Hematopoietic multipotent progenitor cell treated with erythropoietin and hydrocortisone succinate and interleukin-3 and kit ligand, for 8 days (in vitro differentiated cells): Measurements from ENCODE around the gene PHF21A.
A peak's percentile ranks its signal among the peaks of the same experiment; 100 is the strongest.
"Not testable (repeated sequence)": the region's sequence is repeated elsewhere in the genome, so short reads cannot be mapped to it uniquely, and the experiment has no call there.

Experiments used
- DNase-seq: peaks from one replicate; pipeline ENCODE4 v3.0.0-alpha.2; 2015

Gene PHF21A

DNA sequence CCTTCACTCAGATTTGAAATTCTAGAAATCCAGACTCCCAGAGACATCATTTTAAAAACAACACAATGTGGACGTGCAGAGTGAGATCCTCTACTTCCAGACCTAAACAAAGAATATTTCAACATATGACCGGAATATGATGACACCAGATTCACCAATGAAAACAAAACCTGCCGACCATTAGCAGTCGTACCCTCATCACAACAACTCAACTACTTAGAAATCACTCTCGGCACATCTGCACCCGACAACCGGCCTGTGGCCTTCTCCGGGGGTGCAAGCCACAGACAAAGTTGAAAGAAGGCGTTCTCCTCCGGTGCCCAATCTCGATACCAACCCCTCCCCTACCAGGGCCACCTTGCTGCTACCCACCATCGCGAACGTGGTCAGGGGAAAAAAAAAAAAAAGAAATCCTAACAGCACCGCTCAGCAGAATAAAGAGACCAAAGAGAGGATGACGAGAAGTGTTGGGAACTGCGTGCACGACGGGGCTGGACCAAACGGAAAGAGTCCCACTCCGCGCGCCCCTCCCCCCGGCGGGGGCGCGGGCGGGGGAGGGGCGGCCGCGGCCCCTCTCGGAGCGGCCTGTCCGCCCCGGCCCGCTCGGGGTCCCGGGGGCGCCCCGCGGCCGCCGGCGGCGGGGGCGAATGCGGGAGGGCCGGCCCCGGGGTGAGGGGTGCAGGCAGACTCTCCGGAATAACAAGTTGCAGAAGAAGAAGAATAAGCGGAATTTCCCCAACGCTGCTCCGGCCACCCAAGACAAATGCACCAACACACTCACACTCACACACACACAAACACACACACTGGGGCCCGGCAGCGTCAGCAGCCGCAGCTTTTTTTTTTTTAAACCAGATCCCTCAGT, 1.7 kb downstream of the PHF21A start:
- DNase-seq: peak; percentile 57

GRCh38 chr11:46118702-46119351, 2.4 kb downstream of the PHF21A start:
- DNase-seq: no peak

- peak; percentile 51 for DNase-seq
These were observed 3.4 kb downstream of the PHF21A start for GRCh38 chr11:46117842-46118241.

GRCh38 chr11:46116712-46117037, 4.6 kb downstream of the PHF21A start:
- not testable (repeated sequence) for DNase-seq

GRCh38 chr11:46116007-46116711, 5.1 kb downstream of the PHF21A start:
- no peak for DNase-seq

- no peak for DNase-seq
These were observed 6.3 kb downstream of the PHF21A start for GRCh38 chr11:46114961-46115360.

DNA sequence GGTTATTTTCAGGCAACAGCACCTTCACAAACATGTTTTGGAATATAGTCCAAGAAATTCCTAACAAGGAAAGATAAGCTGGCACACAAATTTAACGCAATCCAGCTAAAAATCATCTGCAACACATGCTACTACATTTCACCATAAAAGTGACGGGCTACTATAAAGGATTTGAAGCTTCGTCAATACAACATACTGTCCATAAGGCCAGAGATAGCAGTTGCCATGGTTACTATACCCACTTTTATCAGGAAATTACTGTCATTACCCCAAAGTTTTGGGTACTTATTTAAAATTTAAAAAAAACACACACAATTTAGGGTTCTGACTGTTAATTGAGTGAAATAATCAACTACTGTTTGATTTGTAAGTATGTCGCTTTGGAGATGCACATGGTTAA, 6.9 kb downstream of the PHF21A start:
- DNase-seq: peak; percentile 41

DNA sequence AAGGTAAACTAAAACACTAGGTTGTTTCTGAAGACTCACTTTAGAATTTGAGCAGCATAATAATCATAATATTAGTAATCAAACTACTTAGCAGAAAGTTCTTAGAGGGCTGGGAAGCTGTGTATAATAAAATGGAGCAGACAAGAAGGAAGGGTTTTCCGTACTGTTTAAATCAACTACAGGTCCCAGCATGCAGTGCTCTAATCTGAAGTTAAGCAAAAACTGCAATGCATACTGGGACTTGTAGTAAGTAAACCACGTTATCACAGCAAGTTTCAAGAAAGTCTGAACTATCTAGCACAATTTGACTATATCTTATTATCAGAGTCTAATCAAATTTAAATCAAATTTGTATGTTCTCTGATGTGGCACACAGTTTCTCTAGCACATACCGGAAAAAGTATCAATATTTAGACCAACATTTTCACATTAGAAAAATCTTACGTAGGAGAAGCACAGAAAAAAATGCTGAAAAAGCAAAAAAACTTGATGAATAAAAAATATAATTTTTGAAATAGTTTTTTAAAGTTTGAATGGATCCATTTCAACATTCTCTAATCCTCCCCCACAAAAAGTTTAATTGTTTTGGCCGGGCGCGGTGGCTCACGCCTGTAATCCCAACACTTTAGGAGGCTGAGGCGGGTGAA, 8.2 kb downstream of the PHF21A start:
- DNase-seq: peak; percentile 91

DNA sequence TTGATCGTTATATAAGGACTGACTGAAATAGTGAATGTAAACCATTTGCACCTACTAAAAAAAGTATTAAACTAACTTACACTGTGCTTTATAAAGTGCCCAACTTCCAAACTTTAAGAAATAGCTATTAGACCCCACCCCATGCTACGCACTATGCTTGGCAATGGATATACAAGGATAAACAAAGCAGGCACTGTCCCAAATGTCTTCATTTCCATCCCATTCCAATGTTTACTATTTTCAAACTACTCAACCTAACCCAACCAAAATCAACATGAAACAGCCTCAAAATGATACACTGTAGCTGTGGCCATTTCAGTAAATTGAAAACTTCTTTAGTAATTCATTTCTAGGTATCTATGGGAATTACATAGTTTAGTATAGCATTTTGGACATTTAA, 12.5 kb downstream of the PHF21A start:
- DNase-seq: no peak

GRCh38 chr11:46107780-46108179, 13.5 kb downstream of the PHF21A start:
- no peak for DNase-seq

DNA sequence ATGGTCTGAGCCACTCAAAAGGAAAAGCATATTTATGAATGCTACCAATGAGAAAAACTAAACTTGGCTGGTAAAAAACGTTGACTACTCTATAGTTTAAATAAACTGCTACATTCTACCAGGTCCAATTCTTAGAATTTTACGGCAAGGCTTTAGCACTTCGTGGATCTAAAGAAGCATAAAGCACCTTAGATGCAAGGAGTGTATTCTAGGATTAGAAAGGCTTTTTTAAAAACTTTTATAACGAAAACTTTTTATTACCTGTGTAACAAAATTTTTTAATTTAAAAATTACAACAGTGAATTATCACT, 13.9 kb downstream of the PHF21A start:
- no peak for DNase-seq

- peak; percentile 67 for DNase-seq
These were observed 14.5 kb downstream of the PHF21A start for GRCh38 chr11:46106530-46107407.

GRCh38 chr11:46105926-46106325, 15.3 kb downstream of the PHF21A start:
- DNase-seq: no peak

DNA sequence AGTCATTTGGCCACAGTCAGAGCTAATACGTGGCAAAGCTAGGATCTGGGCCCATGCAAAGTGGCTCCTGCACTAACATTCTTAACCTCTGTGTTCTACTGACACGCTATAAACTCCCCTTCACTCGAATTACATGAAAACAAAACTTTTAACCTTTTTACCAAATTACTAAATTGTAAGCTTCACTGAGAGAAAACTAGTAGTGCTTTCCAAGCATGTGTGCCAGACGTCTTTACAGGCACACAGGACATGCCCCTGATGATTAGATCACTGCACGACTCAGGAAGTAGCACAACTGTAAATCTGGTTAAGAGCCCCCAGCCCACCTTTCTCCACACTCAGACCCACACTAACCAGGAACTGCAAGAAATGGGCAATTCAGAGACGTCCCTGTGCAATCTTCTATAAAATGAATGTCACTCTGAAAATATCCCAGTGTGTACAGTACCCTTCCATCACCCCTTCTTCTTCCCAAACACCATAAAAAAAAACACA, 16.1 kb downstream of the PHF21A start:
- no peak for DNase-seq

- no peak for DNase-seq
These were observed 18.4 kb downstream of the PHF21A start for GRCh38 chr11:46102843-46103242.

DNA sequence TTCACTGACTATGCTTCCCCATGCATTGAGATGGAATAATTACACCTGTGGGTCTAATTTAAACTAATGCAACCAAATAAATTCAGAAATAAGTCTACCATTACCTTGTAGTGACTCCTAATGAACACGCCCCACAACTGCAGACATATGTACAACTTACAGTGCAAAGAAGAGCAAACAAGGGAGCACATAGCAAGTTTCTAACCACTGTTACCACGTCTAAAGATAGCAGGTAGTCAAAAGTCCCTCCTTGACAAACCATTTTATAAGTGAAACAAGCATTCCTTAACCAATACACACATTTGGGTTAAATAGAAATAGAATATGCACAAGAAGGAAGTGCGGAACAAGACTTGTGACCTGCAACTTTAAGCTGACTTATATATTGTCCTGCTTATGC, 20.6 kb downstream of the PHF21A start:
- no peak for DNase-seq

DNA sequence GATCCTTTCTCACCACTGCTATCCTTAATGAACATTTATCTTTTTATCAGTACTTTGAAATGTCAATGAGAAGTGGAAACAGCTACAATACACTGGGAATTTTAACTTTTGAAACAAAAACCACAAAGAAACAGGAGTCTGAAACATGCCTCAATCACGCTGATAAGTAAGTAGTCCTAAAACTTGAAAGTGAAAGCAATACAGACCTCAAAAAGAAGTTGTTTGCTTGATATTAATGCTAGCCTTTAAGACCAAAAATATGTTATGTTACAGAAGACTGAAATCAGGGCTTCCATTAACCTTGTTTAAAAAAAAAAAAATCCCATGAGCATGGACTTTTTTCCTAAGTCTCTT, 21.3 kb downstream of the PHF21A start:
- peak; percentile 38 for DNase-seq

GRCh38 chr11:46090375-46090774, 30.9 kb downstream of the PHF21A start:
- DNase-seq: no peak

GRCh38 chr11:46079662-46080061, 41.6 kb downstream of the PHF21A start:
- no peak for DNase-seq

DNA sequence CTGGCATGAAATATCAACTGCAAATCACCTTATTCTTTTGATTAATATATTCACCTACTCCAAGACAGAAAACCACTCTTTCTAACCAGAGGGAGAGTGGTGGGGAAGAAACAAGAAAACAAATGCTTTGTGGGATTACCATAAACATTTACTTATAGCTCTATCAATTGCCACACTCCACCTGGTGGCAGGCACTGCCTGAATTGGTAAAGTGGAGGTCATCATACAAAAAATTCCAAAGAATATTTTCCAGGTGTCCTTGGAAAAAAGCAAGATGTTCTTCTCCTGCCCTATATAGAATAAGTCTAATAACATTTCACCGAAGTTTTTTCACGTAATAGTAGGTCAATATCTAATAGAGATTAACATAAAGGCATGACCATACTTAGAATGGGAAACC, 45.3 kb downstream of the PHF21A start:
- no peak for DNase-seq

- peak; percentile 74 for DNase-seq
These were observed 46.1 kb downstream of the PHF21A start for GRCh38 chr11:46075168-46075567.

DNA sequence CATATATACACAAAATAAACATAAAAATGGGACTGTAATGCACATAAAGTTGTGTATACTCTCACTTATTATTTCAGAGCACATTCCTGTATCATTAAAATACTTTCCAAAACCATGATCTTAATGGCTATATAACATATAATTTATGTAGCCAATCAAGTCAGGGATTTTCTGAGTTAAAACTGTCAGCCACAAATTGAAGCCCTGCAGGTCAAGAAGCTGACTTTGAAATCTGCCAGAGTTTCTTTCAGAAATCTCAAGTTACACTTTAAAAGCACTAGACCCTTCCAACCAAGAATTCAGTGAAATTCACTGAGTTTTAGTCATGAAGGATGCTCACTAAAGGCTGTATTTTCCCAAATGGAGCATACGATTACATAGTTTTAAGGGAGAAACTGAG, 47.6 kb downstream of the PHF21A start:
- no peak for DNase-seq
